Memory B cell (primary cell): ENCODE measurements around the gene USH1C.

Experiments used
- ATAC-seq: fragments of 150-1000 bp; cut with Tn5 transposase; 2 replicates; pipeline ENCODE4 v1.10.0; 2021; ENCODE audit warnings: low read depth, mild to moderate bottlenecking, moderate library complexity
- DNase-seq, 2 donors: peaks; one replicate each; pipeline ENCODE4 v3.0.0; 2022; ENCODE audit warnings: low spot score in 2 of 2
- H3K27ac Mint-ChIP-seq: one replicate; pipeline ENCODE4 v1.8.0; 2022; ENCODE audit warnings: mild to moderate bottlenecking, moderate library complexity, mixed read lengths
- H3K27me3 Mint-ChIP-seq: one replicate; pipeline ENCODE4 v1.8.0; 2022; ENCODE audit warnings: mixed read lengths
- H3K36me3 Mint-ChIP-seq: one replicate; pipeline ENCODE4 v1.8.0; 2022; ENCODE audit warnings: mild to moderate bottlenecking, mixed read lengths
- H3K4me1 Mint-ChIP-seq: one replicate; pipeline ENCODE4 v1.8.0; 2022; ENCODE audit warnings: mixed read lengths
- H3K4me3 Mint-ChIP-seq: one replicate; pipeline ENCODE4 v1.8.0; 2022; ENCODE audit warnings: mild to moderate bottlenecking, moderate library complexity, mixed read lengths
- H3K9me3 Mint-ChIP-seq: one replicate; pipeline ENCODE4 v1.8.0; 2022; ENCODE audit warnings: mixed read lengths

The USH1C gene

DNA sequence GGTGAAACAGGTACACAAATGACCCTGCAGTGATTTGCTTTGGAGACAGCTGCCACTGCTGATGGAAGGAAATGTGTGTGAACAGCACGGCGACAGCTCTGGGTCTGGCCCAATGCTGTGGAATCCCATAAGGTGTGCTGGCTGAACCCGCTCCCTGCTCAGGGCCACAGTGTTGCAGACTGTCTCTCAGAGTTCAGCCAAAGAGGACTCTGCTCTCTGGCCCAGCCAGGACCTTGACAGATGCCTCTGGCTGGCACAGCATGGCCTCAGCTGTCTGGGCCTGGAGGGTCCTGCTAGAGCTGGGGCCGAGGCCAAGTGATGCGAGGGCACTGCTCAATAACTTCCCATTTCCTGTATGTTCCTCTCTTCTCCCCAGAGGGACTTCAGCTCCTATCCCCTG lies 62.3 kb downstream of the USH1C start:
- ATAC-seq (no peak), DNase-seq (no peak)
- H3K9me3 Mint-ChIP-seq = peaks cover 5% of the 10 kb centered on the region
- no peaks in the 10 kb centered on the region for H3K4me1 Mint-ChIP-seq
- no peak overlapping the region for H3K27ac Mint-ChIP-seq
- H3K27me3 Mint-ChIP-seq = peaks cover 17% of the 10 kb centered on the region
- peaks cover 3% of the 10 kb centered on the region for H3K36me3 Mint-ChIP-seq
- no peak overlapping the region for H3K4me3 Mint-ChIP-seq

DNA sequence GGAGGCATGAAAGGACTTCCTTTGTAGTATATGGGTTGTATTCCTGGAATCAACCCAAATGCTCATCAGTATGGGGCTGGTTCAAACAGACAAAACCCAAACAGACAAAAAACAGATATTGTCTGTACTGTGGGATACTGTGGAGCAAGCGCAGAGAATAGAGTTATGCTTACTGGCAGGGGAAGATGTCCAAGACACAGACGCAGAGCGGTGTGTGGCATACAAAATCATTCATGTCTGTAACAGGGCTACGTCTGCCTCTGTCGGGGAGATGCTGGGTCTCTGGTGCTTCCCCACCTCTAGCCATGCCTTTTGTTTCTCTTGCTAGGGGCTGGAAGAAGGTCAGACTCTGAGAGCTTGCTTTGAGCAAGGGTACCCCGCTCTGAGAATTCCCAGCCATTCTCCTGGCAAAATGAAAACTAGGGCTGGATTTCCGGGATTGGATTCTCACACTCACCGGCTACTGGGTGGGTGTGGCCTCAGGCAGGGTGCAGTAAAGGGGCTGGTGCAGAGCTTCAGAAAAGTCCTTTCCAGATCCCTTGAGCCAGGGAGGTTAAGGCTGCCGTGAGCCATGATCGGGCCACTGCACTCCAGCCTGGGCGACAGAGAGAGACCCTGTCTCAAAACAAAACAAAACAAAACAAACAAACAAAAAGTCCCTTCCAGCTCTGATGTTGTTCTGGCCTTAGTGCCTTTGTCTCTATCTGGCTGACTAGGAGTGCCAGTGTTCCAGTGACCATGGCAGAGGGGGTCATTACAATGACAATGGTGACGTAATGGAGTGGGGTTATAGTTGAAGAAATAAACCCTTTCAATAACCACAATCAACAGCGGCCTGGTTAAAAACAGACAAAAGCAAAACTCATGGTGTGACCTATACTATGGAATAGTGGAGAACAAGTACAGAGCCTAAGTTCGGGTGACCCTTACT lies 64.7 kb downstream of the USH1C start:
- Mint-ChIP-seq H3K27me3 (peaks cover 25% of the 10 kb centered on the region), H3K27ac (no peak overlapping the region), H3K4me3 (no peak overlapping the region)

DNA sequence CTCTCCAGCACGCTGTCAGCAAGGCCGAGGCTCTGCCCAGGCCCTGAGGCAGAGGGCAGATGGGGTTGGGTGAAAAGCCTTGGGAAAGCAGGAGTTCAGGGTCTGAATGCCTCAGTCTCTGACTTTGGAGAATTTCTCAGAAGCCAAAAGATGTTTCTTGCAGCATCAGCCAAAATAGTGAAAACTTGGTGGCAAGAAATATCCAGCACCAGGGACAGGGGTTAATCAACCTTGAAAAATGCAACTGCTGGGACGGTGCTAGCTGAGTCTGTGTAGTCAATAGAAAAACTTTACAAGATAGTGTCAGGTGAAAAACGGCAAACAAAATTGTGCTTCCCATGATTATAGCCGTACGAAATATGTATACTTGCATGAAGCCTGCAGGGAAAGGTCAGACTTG lies 66.1 kb downstream of the USH1C start:
- H3K9me3 Mint-ChIP-seq = no peaks in the 10 kb centered on the region
- H3K4me3 Mint-ChIP-seq = no peak overlapping the region
- no peak for DNase-seq
- no peaks in the 10 kb centered on the region for H3K4me1 Mint-ChIP-seq
- no peaks in the 10 kb centered on the region for H3K36me3 Mint-ChIP-seq
- ATAC-seq = no peak
- H3K27me3 Mint-ChIP-seq = peaks cover 28% of the 10 kb centered on the region
- H3K27ac Mint-ChIP-seq = no peak overlapping the region

More for the DNA sequence above, 64.7 kb downstream of the USH1C start:
- H3K9me3 Mint-ChIP-seq = peaks cover 5% of the 10 kb centered on the region
- H3K36me3 Mint-ChIP-seq = peaks cover 3% of the 10 kb centered on the region
- DNase-seq (no peak), ATAC-seq (no peak)
- no peaks in the 10 kb centered on the region for H3K4me1 Mint-ChIP-seq

DNA sequence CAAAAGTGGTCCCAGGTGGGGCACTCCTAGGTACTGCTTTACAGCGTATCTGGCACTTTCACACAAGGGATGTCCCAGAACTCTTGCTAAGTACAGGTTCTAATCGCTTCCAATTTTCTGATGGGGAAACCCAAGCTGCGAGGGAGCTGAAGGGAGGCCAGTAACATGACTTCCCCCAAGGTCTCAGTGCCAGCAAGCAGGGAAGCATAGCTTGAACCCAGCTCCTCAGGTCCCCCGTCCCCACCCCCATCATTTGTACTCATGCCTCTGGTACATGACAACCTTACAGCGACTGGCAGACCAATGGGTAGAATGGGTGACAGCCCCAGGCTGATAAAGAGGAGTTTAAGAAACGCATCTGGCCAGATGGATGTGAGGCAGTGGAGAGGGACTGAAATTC lies 66.9 kb downstream of the USH1C start:
- ATAC-seq (no peak), DNase-seq (no peak)
- Mint-ChIP-seq H3K4me1 (no peaks in the 10 kb centered on the region), H3K27ac (no peak overlapping the region), H3K4me3 (no peak overlapping the region), H3K27me3 (peaks cover 28% of the 10 kb centered on the region), H3K9me3 (no peaks in the 10 kb centered on the region), H3K36me3 (no peaks in the 10 kb centered on the region)

DNA sequence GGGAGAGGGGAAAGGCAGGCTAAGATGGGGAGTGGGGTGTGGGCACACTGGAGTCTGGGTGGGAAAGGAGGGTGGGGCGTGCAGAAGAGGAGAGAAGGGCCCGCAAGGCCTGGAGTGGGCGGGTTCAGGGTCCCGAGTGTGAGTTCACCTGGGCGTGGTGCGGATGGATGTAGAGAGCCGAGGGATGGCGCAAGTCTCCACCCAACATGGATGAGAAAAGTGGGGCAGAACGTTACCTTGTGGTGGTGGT lies 67.2 kb downstream of the USH1C start:
- Mint-ChIP-seq H3K4me3 (no peak overlapping the region), H3K36me3 (no peaks in the 10 kb centered on the region), H3K9me3 (no peaks in the 10 kb centered on the region), H3K4me1 (no peaks in the 10 kb centered on the region), H3K27ac (no peak overlapping the region), H3K27me3 (peaks cover 28% of the 10 kb centered on the region)
- DNase-seq (no peak), ATAC-seq (no peak)

DNA sequence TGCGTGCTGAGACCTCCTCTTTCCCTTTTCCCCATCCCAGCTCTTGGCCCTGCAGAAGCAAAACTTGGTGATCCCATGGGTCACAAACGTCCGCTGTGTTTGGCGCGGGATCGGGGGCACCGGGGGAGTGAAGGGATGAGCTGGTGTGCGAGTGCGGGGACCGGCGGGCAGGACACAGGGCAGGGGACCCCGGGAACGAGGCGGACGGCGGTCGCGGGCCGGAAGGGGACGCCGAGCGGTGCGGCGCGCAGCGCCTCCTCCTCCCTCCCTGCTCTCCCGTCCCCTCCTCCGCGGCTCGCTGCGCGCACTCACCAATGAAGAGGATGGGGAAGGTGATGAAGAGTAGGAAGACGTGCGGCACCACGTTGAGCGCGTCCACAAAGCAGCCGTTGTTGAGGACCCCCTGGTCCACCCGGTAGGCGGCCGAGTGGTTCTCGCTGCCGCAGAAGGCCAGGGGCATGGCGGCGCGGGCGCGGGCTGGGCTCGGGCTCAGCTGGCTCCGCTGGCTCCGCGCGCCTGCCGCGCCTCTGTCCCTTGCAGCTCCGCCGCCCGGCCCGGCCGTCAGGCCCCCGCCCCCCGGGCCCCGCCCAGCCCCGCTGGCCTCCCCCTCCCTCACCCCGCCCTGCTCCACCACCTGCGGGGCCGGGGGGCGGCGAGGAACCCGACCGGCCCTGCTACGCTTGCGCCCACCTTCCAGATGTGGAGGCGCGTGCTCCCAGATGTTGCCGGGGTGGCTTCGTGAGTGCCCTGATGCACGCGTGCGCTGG lies 67.7 kb downstream of the USH1C start, which contains the start of gene ABCC8:
ABCC8 (minus strand) TSS at position 529 of the 767 bp plus-strand sequence; CDS start at position 460, 69 bp downstream.
- Mint-ChIP-seq H3K4me1 (no peaks in the 10 kb centered on the region), H3K27me3 (peaks cover 29% of the 10 kb centered on the region), H3K9me3 (no peaks in the 10 kb centered on the region), H3K4me3 (no peak within 1 kb of the TSS), H3K36me3 (no peaks in the 10 kb centered on the region), H3K27ac (no peak within 1 kb of the TSS)
- ATAC-seq (no peak), DNase-seq (no peak)

DNA sequence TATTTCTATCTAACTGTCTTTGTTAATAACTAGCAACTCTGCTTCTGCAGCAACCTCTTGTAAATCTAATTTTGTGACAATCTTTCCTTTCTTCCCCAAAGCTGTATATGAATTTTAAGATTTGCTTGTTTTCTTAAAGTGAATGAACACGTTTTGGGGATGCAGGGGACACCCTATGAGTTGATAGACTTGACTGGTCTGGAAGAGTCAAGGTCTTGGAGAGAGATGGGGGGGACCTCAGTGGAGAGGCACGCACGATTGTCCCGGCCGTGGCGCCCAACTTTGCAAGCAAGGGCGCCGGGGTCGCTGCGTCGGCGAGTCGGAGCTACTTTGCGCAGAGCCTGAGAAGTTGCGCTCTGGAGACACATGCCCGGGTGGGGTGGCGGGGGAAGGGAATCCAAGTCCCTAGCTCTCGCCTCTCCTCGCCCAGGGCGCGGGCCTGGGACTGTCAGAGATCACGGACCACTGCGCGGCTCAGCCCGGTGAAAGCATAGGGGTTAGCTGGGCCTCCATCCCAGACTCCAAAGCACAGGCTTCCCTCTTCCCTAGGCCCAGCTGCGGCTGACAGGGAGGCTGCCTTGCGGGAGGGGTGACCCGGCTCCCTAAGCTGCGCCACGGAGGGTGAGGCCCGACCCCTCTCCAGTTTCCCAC lies 68.4 kb downstream of the USH1C start:
- H3K4me1 Mint-ChIP-seq = no peaks in the 10 kb centered on the region

DNA sequence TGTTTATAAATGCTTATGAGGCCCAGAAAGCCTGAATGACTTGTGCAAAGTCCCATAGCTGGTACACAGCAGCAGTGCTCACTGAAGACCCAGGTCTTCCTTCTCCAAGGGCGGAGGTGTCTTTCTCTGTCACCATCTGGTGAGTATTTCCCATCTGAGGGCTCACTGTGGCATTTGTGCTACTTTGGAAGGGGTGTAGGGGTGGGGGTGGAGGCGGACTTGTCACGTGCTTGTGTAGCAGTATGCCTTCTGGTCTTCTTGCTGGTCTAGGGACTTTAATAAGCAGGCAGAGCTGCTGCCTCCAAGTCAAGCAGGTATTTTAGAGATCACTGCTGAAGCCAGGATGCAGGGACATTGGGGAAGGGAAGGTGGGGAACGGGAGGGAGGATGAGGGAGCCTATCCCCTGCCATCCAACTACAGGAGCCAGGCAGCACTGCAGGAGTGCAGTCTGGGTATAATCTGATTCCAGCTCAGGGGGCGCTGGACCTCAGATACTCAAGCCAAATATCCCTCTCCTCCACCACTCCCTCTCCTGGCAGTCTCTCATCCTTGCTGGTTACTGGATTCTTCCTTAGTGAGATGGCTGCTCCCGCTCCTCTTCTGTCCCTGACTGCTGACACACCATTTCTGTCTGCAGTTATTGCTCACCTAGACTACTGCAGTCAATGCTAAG lies 71.0 kb downstream of the USH1C start:
- Mint-ChIP-seq H3K4me1 (no peaks in the 10 kb centered on the region), H3K9me3 (no peaks in the 10 kb centered on the region), H3K27me3 (peaks cover 26% of the 10 kb centered on the region), H3K27ac (no peak overlapping the region), H3K4me3 (no peak overlapping the region), H3K36me3 (no peaks in the 10 kb centered on the region)
- ATAC-seq (no peak), DNase-seq (no peak)

More for the DNA sequence above, 68.4 kb downstream of the USH1C start:
- DNase-seq (no peak), ATAC-seq (no peak)
- Mint-ChIP-seq H3K27ac (no peak overlapping the region), H3K27me3 (peaks cover 28% of the 10 kb centered on the region), H3K9me3 (no peaks in the 10 kb centered on the region), H3K4me3 (no peak overlapping the region), H3K36me3 (no peaks in the 10 kb centered on the region)

DNA sequence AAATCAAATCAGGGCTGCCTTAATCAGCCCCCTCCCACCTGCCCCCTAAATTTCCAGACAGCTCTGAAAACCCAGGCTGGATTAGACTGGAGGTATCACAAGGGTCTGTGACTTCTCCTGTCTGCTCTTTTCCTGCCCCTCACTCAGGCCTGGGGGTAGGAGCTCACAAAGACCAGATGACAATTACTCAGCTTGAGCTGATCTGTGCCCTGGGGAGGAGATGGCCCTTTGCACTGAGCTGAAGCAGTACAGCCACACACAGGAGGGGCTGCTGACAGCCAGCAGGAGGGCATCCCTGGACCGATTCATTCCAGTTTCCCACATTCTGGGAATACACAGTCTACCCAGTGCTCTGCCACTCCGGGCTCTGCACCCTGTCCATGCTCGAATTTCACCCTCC lies 71.7 kb downstream of the USH1C start:
- Mint-ChIP-seq H3K4me1 (no peaks in the 10 kb centered on the region), H3K4me3 (no peak overlapping the region), H3K27me3 (peaks cover 22% of the 10 kb centered on the region), H3K36me3 (no peaks in the 10 kb centered on the region), H3K27ac (no peak overlapping the region), H3K9me3 (no peaks in the 10 kb centered on the region)
- ATAC-seq (no peak), DNase-seq (no peak)

DNA sequence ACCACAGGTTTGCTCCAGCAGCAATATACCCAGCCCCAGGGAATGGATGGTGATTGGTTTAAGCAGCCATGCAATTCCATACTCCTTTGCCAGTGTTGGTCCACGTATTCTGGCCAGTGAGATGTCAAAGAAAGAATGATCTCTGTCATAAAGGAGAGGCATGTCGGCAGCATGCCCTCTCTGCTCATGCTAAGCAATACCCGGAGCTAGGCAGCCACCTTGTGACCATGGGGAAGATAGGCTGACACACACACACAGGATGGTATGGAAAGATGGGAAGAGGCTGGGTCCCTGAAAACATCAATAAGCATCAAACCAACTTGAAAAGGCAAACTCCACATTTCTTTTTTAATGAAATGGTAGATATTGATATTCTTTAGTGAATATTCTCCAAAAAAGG lies 72.7 kb downstream of the USH1C start:
- no peak overlapping the region for H3K4me3 Mint-ChIP-seq
- H3K36me3 Mint-ChIP-seq = no peaks in the 10 kb centered on the region
- DNase-seq = no peak
- H3K27ac Mint-ChIP-seq = no peak overlapping the region
- H3K4me1 Mint-ChIP-seq = no peaks in the 10 kb centered on the region
- H3K27me3 Mint-ChIP-seq = peaks cover 20% of the 10 kb centered on the region
- H3K9me3 Mint-ChIP-seq = no peaks in the 10 kb centered on the region
- ATAC-seq = no peak

DNA sequence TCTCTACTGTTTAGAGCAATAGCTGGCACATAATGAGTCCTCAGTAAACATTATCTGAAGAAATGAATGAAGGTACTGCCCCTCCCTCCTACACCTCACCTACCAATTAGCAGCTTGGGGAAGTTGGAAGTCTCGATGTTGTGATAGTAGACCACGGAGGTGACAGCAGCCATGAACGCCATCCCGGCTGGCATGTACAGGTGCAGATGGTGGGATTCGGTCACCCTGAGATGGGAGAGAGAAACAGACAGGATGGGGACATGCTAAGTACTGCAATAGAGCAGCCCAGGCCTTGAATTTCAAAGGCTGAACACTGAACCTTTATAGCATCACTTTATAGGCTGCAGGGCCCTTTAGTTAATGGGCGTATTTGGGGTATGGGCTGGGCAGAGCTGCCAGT lies 74.2 kb downstream of the USH1C start:
- peaks cover 14% of the 10 kb centered on the region for H3K27me3 Mint-ChIP-seq

DNA sequence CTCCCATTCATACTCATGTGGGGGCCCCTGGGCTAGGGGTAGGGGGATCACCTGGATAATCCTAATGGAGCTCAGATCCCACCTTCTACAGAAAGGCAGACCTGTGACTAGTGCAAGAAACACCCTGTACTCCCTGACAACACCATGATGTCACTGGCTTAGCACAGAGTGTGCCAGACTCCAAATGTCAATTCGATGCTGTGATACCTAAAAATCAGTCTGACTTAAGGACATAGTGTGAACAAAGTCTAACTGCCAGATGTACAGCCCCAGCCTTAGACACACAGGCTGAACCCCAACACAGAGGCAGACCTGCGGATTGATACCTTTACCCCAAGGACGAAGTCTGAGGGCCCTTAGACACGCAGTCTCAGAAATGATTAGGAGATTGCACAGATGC lies 76.1 kb downstream of the USH1C start:
- Mint-ChIP-seq H3K4me3 (no peak overlapping the region), H3K27me3 (peaks cover 6% of the 10 kb centered on the region), H3K27ac (no peak overlapping the region), H3K9me3 (no peaks in the 10 kb centered on the region), H3K36me3 (no peaks in the 10 kb centered on the region), H3K4me1 (no peaks in the 10 kb centered on the region)
- DNase-seq (no peak), ATAC-seq (no peak)

More for the DNA sequence above, 74.2 kb downstream of the USH1C start:
- Mint-ChIP-seq H3K4me1 (no peaks in the 10 kb centered on the region), H3K4me3 (no peak overlapping the region), H3K36me3 (no peaks in the 10 kb centered on the region), H3K27ac (no peak overlapping the region), H3K9me3 (no peaks in the 10 kb centered on the region)
- no peak for DNase-seq
- ATAC-seq = no peak

DNA sequence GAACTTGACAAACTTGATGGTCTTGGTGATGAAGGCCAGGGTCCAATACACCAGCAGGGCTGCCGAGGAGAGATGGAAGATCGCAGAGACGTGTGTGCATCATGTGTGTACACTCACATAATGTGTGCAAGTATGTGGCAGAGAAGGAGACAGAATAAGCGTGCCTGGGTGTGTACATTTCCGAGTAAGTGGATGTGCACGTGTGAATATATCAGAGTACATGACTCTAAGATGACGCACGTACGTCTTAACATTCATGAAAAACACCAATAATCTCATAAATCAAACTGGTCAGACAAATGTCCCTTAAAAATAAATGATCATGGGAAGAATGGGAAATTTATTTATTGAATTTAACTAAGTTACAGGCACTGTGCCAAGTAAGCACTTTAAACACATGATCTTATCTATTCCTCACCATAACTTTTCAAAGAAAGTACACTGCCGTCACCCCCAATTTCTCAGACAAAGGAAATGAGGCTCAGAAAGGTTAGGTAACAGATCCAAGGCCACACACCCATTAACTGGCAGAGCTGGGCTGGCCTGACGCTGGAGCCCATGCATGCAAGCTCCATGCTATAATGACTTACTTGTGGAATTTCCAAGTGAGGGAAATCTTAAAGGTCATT lies 80.6 kb downstream of the USH1C start:
- Mint-ChIP-seq H3K27ac (no peak overlapping the region), H3K27me3 (peaks cover 9% of the 10 kb centered on the region), H3K9me3 (peaks cover 2% of the 10 kb centered on the region), H3K36me3 (no peaks in the 10 kb centered on the region), H3K4me1 (no peaks in the 10 kb centered on the region), H3K4me3 (no peak overlapping the region)
- no peak for ATAC-seq
- no peak for DNase-seq
